Adrenal gland (tissue), 12 donors: ENCODE data around the gene SYT15. TPM values are rescaled to one million over a fixed set of nuclear protein-coding genes. Genes with fewer than 3 reads are reported as not detected.
A peak's percentile ranks its signal among the peaks of the same experiment; 100 is the strongest.

Source experiments
- DNase-seq, 7 donors: peaks; one replicate each; pipeline ENCODE4 v3.0.0-alpha.2; 2019 to 2020
- H3K27ac ChIP-seq, 5 donors: fragments of 200-600 bp; sonication (generic) in 4 of 5; 1 replicate in 3 of 5; 2 replicates in 2 of 5; pipeline versions ENCODE4 v1.5.1 to v1.8.0; 2016 to 2020; ENCODE audit warnings: mild to moderate bottlenecking in 1 of 5
- H3K27me3 ChIP-seq: fragments of 200-600 bp; 2 replicates; pipeline ENCODE4 v1.8.0; 2021
- H3K36me3 ChIP-seq, 2 donors: fragments of 200-600 bp; replicated peaks in 1 of 2; 1 replicate in 1 of 2; 2 replicates in 1 of 2; pipeline versions ENCODE4 v1.5.1 to v1.8.0; 2018 to 2022
- H3K4me1 ChIP-seq, 2 donors: fragments of 200-600 bp; replicated peaks in 1 of 2; 1 replicate in 1 of 2; 2 replicates in 1 of 2; pipeline versions ENCODE4 v1.5.1 to v1.8.0; 2018 to 2021
- H3K4me3 ChIP-seq, 4 donors: fragments of 200-600 bp; sonication (generic) in 3 of 4; one replicate each; pipeline ENCODE4 v1.5.1; 2016 to 2018
- H3K9me3 ChIP-seq, 3 donors: fragments of 200-600 bp; sonication (generic) in 1 of 3; replicated peaks in 1 of 3; 1 replicate in 2 of 3; 2 replicates in 1 of 3; pipeline versions ENCODE4 v1.5.1 to v1.8.0; 2016 to 2021
- CTCF ChIP-seq, 6 experiments: fragments of 450-650 bp in 4 of 6; fragments of 200-600 bp in 2 of 6; sonication (generic) in 1 of 6; IDR thresholded peaks; 1 replicate in 5 of 6; 2 replicates in 1 of 6; pipeline versions ENCODE4 v1.5.1 to v1.8.0; 2016 to 2021; ENCODE audit warnings: antibody characterized with exemption in 6 of 6, mild to moderate bottlenecking in 2 of 6, moderate library complexity in 1 of 6
- POLR2A ChIP-seq, 2 donors: fragments of 450-650 bp; IDR thresholded peaks; one replicate each; pipeline ENCODE4 v1.6.1; 2017; ENCODE audit warnings: antibody characterized with exemption in 2 of 2, mild to moderate bottlenecking in 2 of 2, moderate library complexity in 1 of 2
- WGBS, 4 donors: extraction: QIAGEN DNeasy Blood & Tissue Kit in 2 of 4; methylation state at CpG; one replicate each; pipeline versions ENCODE4 v1.1.5 to v1.1.7; 2013 to 2017; 5-methylcytosine and 5-hydroxymethylcytosine counted together
- intact Hi-C, 2 donors: fragments of 100-400 bp; cut with DNase I; formaldehyde crosslinking; loops; one replicate each; pipeline versions ENCODE4 v1.14.1 to v1.15.0; 2022 to 2023
- polyA plus RNA-seq, 3 donors: library from polyadenylated mRNA; stranded (reverse); fragments of 200-250 nt in 2 of 3; fragments of 350-450 nt in 1 of 3; fragmentation: Illumina TruSeq in 1 of 3; extraction: RNeasy Lipid Tissue Mini Kit (QIAGEN cat#74804) in 1 of 3; gene quantifications; one replicate each; pipeline ENCODE4 v1.2.3, GENCODE V29; 2013 to 2014
- total RNA-seq, 9 donors: library from RNA; depleted of rRNA in 4 of 9; stranded (reverse); fragments of >200 nt in 4 of 9; fragments of 120-200 nt in 1 of 9; fragmentation: NEBNext Ultra II Directional in 1 of 9; extraction: Animal tissue kit (Norgen Biotek cat#: 25700) in 1 of 9; gene quantifications; one replicate each; pipeline versions ENCODE4 v1.1.0 to v1.2.4, GENCODE V29; 2013 to 2023
- donor health status: healthy with polysubstance abuse.
- donor health status: Bipolar disorder and iron deficiency.
- donor health status: DM: yes; HTN: yes; CAD: no.
- donor health status: DM: no; HTN: no; CAD: no.
- donor health status: DM: no; HTN: no; CAD: no.
- donor health status: DM: yes; HTN: yes; CAD: no.

SYT15 gene
- total and polyA plus RNA-seq, 12 donors, result 0.72 to 32.5 (median 2.1) TPM

- Histone ChIP-seq H3K27ac (no peak overlapping the region), H3K36me3 (no peaks in the 10 kb centered on the region), H3K4me1 (peaks cover 6 to 11% of the 10 kb centered on the region in 2 donors), H3K9me3 (no peaks in the 10 kb centered on the region), H3K27me3 (peaks cover 67% of the 10 kb centered on the region), H3K4me3 (no peak overlapping the region)
- TF ChIP-seq POLR2A (IDR thresholded peaks at IDR 0.05) (no peak), CTCF (IDR thresholded peaks at IDR 0.05) (no peak)
- 88 to 92% (median 90%) methylated on average over 33 of the region's 33 CpGs for WGBS, 4 donors
- peak in 6 of 7 donors; percentile 10 to 51 (median 20) for DNase-seq
- intact Hi-C loops, result no loop called here
Observed at GRCh38 chr10:46557319-46558121, 21.4 kb upstream of the SYT15 start.

GRCh38 chr10:46558122-46558391, 20.9 kb upstream of the SYT15 start:
- peak in 1 of 7 donors; percentile 12 for DNase-seq
- WGBS, 4 donors, result 36 to 50% (median 46%) methylated on average over 1 of the region's 1 CpG

GRCh38 chr10:46558392-46559185, 20.3 kb upstream of the SYT15 start:
- Histone ChIP-seq H3K27ac (no peak overlapping the region), H3K9me3 (no peaks in the 10 kb centered on the region), H3K4me3 (no peak overlapping the region), H3K27me3 (peaks cover 60% of the 10 kb centered on the region), H3K4me1 (peaks cover 6 to 11% of the 10 kb centered on the region in 2 donors), H3K36me3 (no peaks in the 10 kb centered on the region)
- intact Hi-C loops, result no loop called here
- WGBS, 4 donors, result 80 to 86% (median 83%) methylated on average over 9 of the region's 9 CpGs
- peak in 3 of 7 donors; percentile 5 to 14 (median 12) for DNase-seq
- TF ChIP-seq CTCF (IDR thresholded peaks at IDR 0.05), result no peak
- TF ChIP-seq POLR2A (IDR thresholded peaks at IDR 0.05), result no peak

More at GRCh38 chr10:46558122-46558391, 20.9 kb upstream of the SYT15 start:
- H3K36me3 ChIP-seq, result no peaks in the 10 kb centered on the region
- peaks cover 65% of the 10 kb centered on the region for H3K27me3 ChIP-seq
- no peaks in the 10 kb centered on the region for H3K9me3 ChIP-seq
- H3K4me3 ChIP-seq, result no peak overlapping the region
- no peak for TF ChIP-seq POLR2A (IDR thresholded peaks at IDR 0.05)
- TF ChIP-seq CTCF (IDR thresholded peaks at IDR 0.05), result no peak
- H3K27ac ChIP-seq, result no peak overlapping the region
- H3K4me1 ChIP-seq, result peaks cover 6 to 11% of the 10 kb centered on the region in 2 donors
- intact Hi-C loops, result no loop called here

GRCh38 chr10:46559231-46559671, 19.7 kb upstream of the SYT15 start:
- intact Hi-C loops, result no loop called here
- peak in 3 of 7 donors; percentile 5 to 15 (median 11) for DNase-seq
- TF ChIP-seq CTCF (IDR thresholded peaks at IDR 0.05) (no peak), POLR2A (IDR thresholded peaks at IDR 0.05) (no peak)
- Histone ChIP-seq H3K27me3 (peaks cover 53% of the 10 kb centered on the region), H3K9me3 (no peaks in the 10 kb centered on the region), H3K4me1 (peaks cover 6 to 11% of the 10 kb centered on the region in 2 donors), H3K27ac (no peak overlapping the region), H3K36me3 (no peaks in the 10 kb centered on the region), H3K4me3 (no peak overlapping the region)
- 83 to 90% (median 86%) methylated on average over 5 of the region's 5 CpGs for WGBS, 4 donors
